HepG2 (cell line): ENCODE results near the gene GUCY1A2. TPM values are rescaled to one million over a fixed set of nuclear protein-coding genes. Genes with fewer than 3 reads are reported as not detected.

ENCODE experiments used
- CCDC6 ChIP-seq: sonication (generic); formaldehyde crosslinking; IDR thresholded peaks from 2 replicates; pipeline ENCODE4 v1.8.1; 2022; ENCODE audit warnings: mild to moderate bottlenecking, missing genetic modification reagents, moderate library complexity
- HES4 ChIP-seq: sonication (generic); formaldehyde crosslinking; IDR thresholded peaks from 2 replicates; pipeline ENCODE4 v1.9.0; 2021; ENCODE audit warnings: mild to moderate bottlenecking, missing genetic modification reagents, borderline replicate concordance
- HNRNPLL ChIP-seq: fragments of 200-400 bp; formaldehyde crosslinking; IDR thresholded peaks from 2 replicates; pipeline ENCODE4 v1.6.1; 2017; ENCODE audit warnings: mild to moderate bottlenecking, low read depth, low read length; ENCODE audit not compliant: poor library complexity, severe bottlenecking
- NR2F2 ChIP-seq: IDR thresholded peaks from 2 replicates; pipeline ENCODE4 v1.6.1; 2012; ENCODE audit warnings: low read depth, inconsistent platforms, borderline replicate concordance
- TBX3 ChIP-seq: fragments of 450-650 bp; IDR thresholded peaks from 2 replicates; pipeline ENCODE4 v1.6.1; 2017; ENCODE audit warnings: antibody characterized with exemption, mild to moderate bottlenecking, inconsistent platforms, borderline replicate concordance
- TRIM24 ChIP-seq: sonication (generic); formaldehyde crosslinking; IDR thresholded peaks from 2 replicates; pipeline ENCODE4 v1.8.0; 2022; ENCODE audit warnings: mild to moderate bottlenecking, missing genetic modification reagents
- YEATS4 ChIP-seq: sonication (generic); formaldehyde crosslinking; IDR thresholded peaks from 2 replicates; pipeline ENCODE4 v1.4.0; 2020; ENCODE audit warnings: missing genetic modification reagents, borderline replicate concordance
- ZFP1 ChIP-seq: IDR thresholded peaks from 2 replicates; pipeline ENCODE4 v1.6.1; 2016
- ZKSCAN1 ChIP-seq: fragments of 150-350 bp; IDR thresholded peaks from 2 replicates; pipeline ENCODE4 v1.6.1; 2014; ENCODE audit warnings: low read length
- ZNF34 ChIP-seq: sonication (generic); formaldehyde crosslinking; IDR thresholded peaks from 2 replicates; pipeline ENCODE4 v1.4.0; 2020; ENCODE audit warnings: mild to moderate bottlenecking, missing genetic modification reagents, borderline replicate concordance
- ZNF343 ChIP-seq: sonication (generic); formaldehyde crosslinking; IDR thresholded peaks from 2 replicates; pipeline ENCODE4 v1.4.0; 2020; ENCODE audit warnings: mild to moderate bottlenecking, missing genetic modification reagents
- ZNF431 ChIP-seq: sonication (generic); formaldehyde crosslinking; IDR thresholded peaks from 2 replicates; pipeline ENCODE4 v1.9.0; 2022; ENCODE audit warnings: missing genetic modification reagents, low read depth, mild to moderate bottlenecking, borderline replicate concordance
- ZNF816 ChIP-seq: sonication (generic); formaldehyde crosslinking; IDR thresholded peaks from 2 replicates; pipeline ENCODE4 v1.8.0; 2022; ENCODE audit warnings: missing genetic modification reagents, mild to moderate bottlenecking, borderline replicate concordance
- polyA plus RNA-seq, 8 experiments: library from polyadenylated mRNA; depleted of rRNA in 3 of 8; stranded (reverse) in 7 of 8; unstranded in 1 of 8; fragments of >200 nt; fragmentation: Illumina TruSeq in 4 of 8; extraction: Trizol in 4 of 8; gene quantifications; 2 replicates each; pipeline versions ENCODE4 v1.2.1 to v1.2.3, GENCODE V29; 2011 to 2016; ENCODE audit warnings: low read depth in 4 of 8, missing spikeins in 1 of 8, mixed read lengths in 1 of 8; ENCODE audit not compliant: insufficient read depth in 1 of 8
- total RNA-seq, 5 experiments: library from RNA; depleted of rRNA; stranded (reverse); fragments of >200 nt; fragmentation: Illumina TruSeq; extraction: Trizol; gene quantifications; 2 replicates each; pipeline ENCODE4 v1.2.3, GENCODE V29; 2016; ENCODE audit warnings: low read depth in 1 of 5
- TF ChIP-seq, protein P1 (sequence below): sonication (generic); formaldehyde crosslinking; IDR thresholded peaks from 2 replicates; pipeline ENCODE4 v1.8.0; 2022; ENCODE audit warnings: low read depth, missing genetic modification reagents
- TF ChIP-seq, protein P2 (sequence below): sonication (generic); formaldehyde crosslinking; IDR thresholded peaks from 2 replicates; pipeline ENCODE4 v1.4.0; 2020; ENCODE audit warnings: missing genetic modification reagents
- TF ChIP-seq, protein P3 (sequence below): sonication (generic); formaldehyde crosslinking; IDR thresholded peaks from 2 replicates; pipeline ENCODE4 v1.4.0; 2020; ENCODE audit warnings: missing genetic modification reagents, borderline replicate concordance
- TF ChIP-seq, protein P4 (sequence below): sonication (generic); formaldehyde crosslinking; IDR thresholded peaks from 2 replicates; pipeline ENCODE4 v1.5.1; 2020; ENCODE audit warnings: mild to moderate bottlenecking, missing genetic modification reagents, moderate library complexity
- TF ChIP-seq, protein P5 (sequence below): IDR thresholded peaks from 2 replicates; pipeline ENCODE4 v1.6.1; 2018; ENCODE audit warnings: missing genetic modification reagents

GUCY1A2 gene
- total and polyA plus RNA-seq, 2 of the 13 experiments (the other 11 are each of a cell fraction or from before 2014, with no cell fraction given): 0.01 to 0.07 TPM

DNA sequence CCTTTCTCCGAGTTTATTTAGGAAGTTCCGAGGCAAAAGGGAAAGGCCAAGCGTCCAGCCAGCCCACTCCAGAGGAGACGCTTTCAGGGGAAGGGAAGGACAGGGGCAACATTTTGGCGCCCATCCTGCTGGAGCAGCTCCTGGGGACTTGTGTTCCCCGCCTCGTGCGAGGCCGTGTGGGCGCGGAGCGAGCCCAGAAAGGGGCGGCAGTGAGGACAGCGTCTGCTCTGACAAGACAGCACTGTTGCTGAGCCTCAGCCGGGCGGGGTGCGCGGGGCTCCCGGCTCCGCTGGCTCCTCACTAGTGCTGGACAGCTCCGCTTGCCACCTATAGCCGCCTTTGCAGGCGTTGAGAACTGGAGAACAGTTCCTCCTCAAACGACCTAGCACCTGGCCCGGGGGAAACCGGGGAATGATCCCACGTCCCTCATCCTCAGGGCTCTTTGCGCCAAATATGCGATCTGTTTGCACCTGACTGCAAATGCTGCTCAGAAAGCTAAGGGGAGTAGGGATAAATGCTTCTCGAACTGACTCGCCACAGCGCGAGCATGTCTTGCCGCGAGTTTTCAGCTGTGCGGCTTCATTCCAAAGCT lies 722 bp upstream of the GUCY1A2 start (continued):
- TF ChIP-seq, protein P1, sequence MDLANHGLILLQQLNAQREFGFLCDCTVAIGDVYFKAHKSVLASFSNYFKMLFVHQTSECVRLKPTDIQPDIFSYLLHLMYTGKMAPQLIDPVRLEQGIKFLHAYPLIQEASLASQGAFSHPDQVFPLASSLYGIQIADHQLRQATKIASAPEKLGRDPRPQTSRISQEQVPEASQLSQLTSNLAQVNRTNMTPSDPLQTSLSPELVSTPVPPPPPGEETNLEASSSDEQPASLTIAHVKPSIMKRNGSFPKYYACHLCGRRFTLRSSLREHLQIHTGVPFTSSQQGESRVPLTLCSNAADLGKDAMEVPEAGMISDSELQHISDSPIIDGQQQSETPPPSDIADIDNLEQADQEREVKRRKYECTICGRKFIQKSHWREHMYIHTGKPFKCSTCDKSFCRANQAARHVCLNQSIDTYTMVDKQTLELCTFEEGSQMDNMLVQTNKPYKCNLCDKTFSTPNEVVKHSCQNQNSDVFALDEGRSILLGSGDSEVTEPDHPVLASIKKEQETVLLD (CRISPR knock-in tag): no peak
- TF ChIP-seq TBX3 (no peak), TRIM24 (CRISPR knock-in tag) (no peak), HNRNPLL (peak; percentile 26), ZNF34 (no peak), ZNF343 (CRISPR knock-in tag) (no peak), NR2F2 (no peak), ZFP1 (CRISPR knock-in tag) (no peak), CCDC6 (CRISPR knock-in tag) (no peak), ZNF431 (CRISPR knock-in tag) (no peak), YEATS4 (CRISPR knock-in tag) (no peak), HES4 (no peak), ZNF816 (CRISPR knock-in tag) (no peak), ZKSCAN1 (no peak)
- TF ChIP-seq, protein P2, sequence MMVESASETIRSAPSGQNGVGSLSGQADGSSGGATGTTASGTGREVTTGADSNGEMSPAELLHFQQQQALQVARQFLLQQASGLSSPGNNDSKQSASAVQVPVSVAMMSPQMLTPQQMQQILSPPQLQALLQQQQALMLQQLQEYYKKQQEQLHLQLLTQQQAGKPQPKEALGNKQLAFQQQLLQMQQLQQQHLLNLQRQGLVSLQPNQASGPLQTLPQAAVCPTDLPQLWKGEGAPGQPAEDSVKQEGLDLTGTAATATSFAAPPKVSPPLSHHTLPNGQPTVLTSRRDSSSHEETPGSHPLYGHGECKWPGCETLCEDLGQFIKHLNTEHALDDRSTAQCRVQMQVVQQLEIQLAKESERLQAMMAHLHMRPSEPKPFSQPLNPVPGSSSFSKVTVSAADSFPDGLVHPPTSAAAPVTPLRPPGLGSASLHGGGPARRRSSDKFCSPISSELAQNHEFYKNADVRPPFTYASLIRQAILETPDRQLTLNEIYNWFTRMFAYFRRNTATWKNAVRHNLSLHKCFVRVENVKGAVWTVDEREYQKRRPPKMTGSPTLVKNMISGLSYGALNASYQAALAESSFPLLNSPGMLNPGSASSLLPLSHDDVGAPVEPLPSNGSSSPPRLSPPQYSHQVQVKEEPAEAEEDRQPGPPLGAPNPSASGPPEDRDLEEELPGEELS (CRISPR knock-in tag): no peak
- TF ChIP-seq, protein P3, sequence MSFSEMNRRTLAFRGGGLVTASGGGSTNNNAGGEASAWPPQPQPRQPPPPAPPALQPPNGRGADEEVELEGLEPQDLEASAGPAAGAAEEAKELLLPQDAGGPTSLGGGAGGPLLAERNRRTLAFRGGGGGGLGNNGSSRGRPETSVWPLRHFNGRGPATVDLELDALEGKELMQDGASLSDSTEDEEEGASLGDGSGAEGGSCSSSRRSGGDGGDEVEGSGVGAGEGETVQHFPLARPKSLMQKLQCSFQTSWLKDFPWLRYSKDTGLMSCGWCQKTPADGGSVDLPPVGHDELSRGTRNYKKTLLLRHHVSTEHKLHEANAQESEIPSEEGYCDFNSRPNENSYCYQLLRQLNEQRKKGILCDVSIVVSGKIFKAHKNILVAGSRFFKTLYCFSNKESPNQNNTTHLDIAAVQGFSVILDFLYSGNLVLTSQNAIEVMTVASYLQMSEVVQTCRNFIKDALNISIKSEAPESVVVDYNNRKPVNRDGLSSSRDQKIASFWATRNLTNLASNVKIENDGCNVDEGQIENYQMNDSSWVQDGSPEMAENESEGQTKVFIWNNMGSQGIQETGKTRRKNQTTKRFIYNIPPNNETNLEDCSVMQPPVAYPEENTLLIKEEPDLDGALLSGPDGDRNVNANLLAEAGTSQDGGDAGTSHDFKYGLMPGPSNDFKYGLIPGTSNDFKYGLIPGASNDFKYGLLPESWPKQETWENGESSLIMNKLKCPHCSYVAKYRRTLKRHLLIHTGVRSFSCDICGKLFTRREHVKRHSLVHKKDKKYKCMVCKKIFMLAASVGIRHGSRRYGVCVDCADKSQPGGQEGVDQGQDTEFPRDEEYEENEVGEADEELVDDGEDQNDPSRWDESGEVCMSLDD (CRISPR knock-in tag): no peak
- TF ChIP-seq, protein P4, sequence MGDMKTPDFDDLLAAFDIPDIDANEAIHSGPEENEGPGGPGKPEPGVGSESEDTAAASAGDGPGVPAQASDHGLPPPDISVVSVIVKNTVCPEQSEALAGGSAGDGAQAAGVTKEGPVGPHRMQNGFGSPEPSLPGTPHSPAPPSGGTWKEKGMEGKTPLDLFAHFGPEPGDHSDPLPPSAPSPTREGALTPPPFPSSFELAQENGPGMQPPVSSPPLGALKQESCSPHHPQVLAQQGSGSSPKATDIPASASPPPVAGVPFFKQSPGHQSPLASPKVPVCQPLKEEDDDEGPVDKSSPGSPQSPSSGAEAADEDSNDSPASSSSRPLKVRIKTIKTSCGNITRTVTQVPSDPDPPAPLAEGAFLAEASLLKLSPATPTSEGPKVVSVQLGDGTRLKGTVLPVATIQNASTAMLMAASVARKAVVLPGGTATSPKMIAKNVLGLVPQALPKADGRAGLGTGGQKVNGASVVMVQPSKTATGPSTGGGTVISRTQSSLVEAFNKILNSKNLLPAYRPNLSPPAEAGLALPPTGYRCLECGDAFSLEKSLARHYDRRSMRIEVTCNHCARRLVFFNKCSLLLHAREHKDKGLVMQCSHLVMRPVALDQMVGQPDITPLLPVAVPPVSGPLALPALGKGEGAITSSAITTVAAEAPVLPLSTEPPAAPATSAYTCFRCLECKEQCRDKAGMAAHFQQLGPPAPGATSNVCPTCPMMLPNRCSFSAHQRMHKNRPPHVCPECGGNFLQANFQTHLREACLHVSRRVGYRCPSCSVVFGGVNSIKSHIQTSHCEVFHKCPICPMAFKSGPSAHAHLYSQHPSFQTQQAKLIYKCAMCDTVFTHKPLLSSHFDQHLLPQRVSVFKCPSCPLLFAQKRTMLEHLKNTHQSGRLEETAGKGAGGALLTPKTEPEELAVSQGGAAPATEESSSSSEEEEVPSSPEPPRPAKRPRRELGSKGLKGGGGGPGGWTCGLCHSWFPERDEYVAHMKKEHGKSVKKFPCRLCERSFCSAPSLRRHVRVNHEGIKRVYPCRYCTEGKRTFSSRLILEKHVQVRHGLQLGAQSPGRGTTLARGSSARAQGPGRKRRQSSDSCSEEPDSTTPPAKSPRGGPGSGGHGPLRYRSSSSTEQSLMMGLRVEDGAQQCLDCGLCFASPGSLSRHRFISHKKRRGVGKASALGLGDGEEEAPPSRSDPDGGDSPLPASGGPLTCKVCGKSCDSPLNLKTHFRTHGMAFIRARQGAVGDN: peak; percentile 38; the same call in 1 of the 2 replicates
- TF ChIP-seq, protein P5, sequence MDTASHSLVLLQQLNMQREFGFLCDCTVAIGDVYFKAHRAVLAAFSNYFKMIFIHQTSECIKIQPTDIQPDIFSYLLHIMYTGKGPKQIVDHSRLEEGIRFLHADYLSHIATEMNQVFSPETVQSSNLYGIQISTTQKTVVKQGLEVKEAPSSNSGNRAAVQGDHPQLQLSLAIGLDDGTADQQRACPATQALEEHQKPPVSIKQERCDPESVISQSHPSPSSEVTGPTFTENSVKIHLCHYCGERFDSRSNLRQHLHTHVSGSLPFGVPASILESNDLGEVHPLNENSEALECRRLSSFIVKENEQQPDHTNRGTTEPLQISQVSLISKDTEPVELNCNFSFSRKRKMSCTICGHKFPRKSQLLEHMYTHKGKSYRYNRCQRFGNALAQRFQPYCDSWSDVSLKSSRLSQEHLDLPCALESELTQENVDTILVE (CRISPR knock-in tag): no peak
